Activated T-cell treated with anti-CD3 and anti-CD28 coated beads for 1 hour (primary cell): ENCODE measurements around the gene FAM222A.

Experiments
- DNase-seq: peaks from one replicate; pipeline ENCODE4 v3.0.0-alpha.2; 2020; ENCODE audit warnings: low read depth

Gene FAM222A

DNA sequence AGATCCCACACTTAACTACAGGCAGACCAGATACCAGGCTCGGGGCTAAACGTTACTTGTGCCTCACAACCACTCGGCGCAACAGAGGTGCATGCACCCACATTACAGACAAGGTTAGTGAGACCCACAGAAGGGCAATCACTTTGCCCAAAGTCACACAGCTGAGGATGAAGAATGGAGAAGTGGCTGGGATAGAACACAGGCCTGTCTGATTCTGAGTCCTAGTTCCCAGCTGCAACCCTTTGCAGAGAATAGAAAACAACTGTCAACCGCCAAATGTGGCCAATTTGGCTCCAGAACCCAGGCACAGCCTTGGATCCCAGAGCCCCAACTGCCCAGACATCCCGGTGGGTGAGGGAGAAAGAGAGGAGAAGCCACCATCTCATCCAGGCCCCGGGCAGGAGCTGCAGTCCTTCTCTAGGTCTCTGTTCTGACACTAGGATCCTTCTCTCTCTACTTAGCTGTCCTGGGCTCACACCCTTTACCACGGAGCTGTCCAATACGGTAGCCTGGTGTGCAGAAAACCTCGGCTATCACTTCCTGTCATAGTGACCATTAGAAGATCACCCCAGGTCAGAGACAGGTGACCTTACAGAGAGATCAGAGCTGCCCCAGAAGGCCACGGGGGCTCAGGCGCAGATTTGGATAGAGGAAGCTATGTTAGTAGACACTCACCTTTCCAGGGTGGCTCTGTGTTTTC is 59.1 kb downstream of the FAM222A start:
- DNase-seq = no peak

- DNase-seq = no peak
Observed at GRCh38 chr12:109773384-109774011, 59.9 kb downstream of the FAM222A start.

GRCh38 chr12:109775172-109775881 is 61.7 kb downstream of the FAM222A start:
- DNase-seq = peak; percentile 68

DNA sequence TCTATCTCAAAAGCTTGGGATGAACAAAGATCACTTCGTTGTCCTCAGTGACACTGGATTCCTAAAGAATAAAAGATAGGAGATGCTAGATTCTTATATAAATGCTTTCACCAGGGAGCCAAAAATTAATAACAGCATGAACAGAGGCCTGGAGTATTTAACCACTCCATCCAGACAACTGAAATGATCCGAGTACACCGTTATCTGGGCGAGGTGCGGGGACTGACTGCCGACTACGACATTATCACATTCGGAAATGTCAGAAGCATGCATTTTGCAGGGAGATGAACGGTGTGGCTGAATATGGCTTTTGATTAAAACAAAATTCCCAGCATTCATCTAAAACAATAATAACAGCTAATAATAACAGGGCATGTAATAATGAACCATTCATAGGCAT is 63.0 kb downstream of the FAM222A start:
- DNase-seq = no peak

DNA sequence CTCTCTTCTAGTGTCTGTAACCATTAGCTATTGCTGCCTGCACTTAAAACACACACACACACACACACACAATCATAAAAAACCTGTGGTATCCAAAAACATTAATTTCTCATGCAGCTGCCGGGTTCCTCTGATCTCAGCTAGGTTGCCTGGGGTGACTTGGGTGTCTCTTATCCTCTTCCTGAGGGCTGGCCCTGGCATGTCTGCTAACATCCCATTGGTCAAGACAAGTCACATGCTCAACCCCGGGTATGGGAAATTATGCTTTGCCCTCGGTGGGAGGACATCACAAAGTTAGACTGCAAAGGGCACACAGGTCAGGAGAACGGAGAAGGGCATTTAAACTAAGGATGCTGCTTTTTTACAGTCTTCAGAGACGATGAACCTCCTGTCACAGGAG is 63.9 kb downstream of the FAM222A start:
- DNase-seq = peak; percentile 9

GRCh38 chr12:109778684-109779083 is 65.1 kb downstream of the FAM222A start:
- DNase-seq = no peak

DNA sequence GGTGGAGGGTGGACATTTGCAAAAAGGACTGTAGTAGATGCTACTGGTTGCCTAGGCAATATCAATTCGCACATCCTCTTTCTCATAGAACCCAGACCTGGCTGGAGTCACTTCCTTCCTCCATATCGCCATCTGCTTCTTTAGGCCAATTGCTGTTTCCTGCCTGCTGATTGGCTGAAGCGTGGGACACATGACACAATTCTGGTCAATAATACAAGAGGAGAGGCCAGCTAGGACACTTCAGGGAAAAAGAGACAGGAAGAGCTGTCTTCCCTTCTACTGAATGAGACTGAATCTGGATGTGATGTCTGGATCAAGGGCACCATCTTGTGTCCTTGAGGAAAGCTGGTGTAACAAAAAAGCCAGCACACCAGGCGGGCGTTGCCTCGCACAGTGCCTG is 65.8 kb downstream of the FAM222A start:
- no peak for DNase-seq

DNA sequence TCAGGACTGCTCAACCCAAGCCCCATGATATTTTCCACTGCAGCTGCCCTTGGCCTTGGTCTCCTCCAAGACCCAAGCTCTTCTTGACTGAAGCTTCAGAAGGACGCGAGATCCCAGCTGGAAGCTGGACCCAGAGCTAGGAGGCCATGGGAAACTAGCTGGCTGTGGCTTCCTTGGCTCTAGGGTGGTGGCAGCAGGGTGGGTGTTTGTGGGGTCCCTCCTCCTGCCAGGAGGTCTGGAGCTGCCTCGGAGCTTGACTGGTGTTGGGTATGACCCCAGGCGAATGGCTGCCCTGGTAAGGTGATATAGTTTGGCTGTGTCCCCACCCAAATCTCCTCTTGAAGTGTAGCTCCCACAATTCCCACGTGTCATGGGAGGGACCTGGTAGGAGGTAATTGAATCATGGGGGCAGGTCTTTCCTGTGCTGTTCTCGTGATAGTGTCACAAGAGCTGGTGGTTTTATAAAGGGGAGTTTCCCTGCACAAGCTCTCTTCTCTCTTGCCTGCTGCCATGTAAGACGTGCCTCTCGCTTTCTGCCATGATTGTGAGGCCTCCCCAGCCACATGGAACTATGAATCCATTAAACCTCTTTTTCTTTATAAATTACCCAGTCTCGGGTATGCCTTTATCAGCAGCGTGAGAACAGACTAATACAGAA is 68.2 kb downstream of the FAM222A start:
- no peak for DNase-seq

GRCh38 chr12:109782326-109782703 is 68.7 kb downstream of the FAM222A start:
- DNase-seq = no peak

GRCh38 chr12:109783135-109783964 is 69.7 kb downstream of the FAM222A start:
- no peak for DNase-seq

- DNase-seq = no peak
Observed at GRCh38 chr12:109783965-109784244, 70.3 kb downstream of the FAM222A start.

DNA sequence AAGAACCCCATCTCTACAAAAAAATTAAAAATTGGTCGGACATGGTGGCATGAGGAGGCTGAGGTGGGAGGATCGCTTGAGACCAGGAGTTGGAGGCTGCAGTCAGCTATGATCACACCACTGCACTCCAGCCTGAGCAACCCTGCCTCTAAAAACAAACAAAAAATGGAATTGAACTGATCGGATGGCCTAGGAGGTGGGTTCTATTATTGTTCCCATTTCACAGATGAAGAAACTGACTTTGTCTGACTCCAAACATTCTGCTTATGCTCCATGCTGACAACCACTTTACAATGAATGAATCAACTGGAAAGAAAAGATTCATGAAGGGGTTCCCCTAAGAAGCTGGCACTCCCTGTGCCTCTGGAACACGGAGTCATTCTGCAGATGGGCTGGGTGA is 72.2 kb downstream of the FAM222A start:
- DNase-seq = no peak

DNA sequence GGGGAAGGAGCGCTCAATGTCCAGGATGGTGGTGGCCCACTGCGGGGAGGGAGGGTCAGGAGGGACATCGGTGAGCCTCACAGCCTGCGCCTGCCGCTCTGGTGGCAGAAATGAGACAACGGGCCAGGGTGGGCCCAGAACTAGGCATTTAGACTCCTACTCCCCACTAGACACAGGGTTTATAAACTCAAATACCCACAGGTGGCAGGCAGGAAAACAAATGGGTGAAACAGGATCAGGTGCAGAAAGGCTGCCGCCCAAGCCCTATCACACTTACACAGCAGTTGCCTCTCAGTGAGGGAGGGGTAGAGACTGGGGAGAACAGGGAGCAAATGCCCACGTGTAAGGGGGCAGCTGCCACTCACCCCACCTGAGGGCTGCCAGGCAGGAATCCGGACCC is 73.2 kb downstream of the FAM222A start:
- no peak for DNase-seq

DNA sequence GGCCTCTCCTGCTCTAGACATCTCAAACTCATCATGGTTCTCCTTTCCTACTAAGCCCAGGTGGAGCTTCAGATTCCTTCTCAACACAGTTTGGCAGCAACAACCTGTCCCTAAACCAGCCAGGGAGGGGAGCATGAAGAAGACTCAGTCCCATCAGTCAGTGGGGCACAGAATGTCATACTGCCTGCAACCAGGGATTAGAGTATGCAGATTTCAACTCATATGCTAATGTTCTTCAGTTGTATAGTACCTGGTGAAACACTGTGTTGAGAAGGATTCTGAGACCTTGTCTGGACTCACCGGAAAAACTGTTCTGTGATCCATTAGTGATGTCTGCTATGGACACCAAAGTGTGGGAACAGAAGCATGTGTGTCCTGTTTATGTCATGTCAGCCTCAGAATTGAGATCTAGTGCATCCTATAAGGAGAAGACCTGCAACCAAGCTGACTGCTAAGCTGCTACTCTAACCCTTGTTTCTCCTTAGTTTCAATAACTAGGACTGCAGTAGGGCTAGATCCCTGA is 76.0 kb downstream of the FAM222A start:
- no peak for DNase-seq

DNA sequence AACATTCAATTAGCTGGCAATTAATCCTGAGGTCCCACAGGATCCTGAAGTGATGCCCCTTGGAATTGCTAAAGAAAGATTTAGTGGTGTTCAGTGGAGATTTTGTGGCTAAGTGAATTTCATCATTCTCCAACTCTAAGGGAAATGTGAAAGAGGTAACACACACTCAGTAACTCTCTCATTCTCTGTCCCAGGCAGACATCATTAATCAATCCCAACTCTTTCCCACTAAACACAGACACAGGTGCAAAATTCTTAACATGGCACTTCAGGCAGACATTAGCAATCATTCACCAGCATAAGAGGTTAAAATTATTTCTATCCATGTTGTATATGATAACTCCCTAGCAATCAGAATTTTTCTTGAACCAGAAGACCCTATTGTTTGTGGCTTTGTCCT is 79.4 kb downstream of the FAM222A start:
- DNase-seq = no peak

- DNase-seq = no peak
Observed at GRCh38 chr12:109793411-109793810, 79.8 kb downstream of the FAM222A start.

DNA sequence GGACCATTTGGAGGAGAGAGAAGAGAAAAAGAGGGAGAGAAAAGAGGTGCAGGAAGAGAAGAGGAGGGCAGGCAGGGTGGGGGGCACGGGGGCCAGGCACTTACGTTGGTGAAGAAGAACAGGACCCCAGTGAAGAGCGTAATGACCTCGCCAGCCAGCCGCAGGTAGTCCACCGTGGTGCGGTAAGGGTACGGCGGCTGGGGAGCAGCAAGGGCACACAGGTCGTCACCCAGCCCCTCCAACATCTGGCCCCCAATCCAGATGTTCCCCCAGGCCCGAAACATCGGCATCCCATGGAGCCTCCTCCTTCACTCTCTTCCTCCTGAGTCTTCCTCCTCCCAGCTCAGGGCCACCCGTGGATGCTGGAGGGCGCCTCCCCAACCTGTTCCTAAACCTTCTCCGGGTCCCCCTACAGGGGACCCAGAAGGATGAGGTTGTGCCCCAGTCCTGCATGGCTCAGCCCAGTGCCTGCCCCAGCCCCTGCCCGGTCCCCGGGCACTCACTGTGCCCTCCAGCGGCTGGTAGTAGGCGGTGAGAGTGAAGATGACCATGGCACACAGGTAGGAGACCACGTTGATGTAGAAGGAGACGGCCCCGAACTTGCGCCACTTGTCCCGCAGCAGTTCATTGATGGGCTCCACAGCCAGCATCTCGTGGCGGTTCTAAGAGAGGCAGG is 80.3 kb downstream of the FAM222A start:
- no peak for DNase-seq

- DNase-seq = no peak
Observed at GRCh38 chr12:109795023-109795422, 81.4 kb downstream of the FAM222A start.

DNA sequence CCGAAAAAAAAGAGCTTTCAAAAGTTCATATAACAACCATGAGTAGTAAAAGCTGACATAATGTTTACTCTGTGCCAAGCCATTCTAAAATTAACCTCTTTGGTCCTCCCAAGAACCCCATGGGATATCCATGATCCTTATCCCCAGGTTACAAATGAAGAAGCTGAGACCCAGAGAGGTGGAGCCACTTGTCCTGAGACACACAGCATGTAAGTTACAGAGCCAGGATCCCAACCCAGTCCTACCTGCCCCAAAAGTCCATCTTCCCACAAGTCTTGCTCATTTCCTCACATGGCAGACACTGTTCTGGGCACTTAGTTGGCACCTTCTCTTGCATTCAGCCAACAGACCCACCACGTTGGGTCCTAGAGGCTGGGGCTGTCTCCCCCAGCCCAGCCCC is 82.4 kb downstream of the FAM222A start:
- DNase-seq = no peak

DNA sequence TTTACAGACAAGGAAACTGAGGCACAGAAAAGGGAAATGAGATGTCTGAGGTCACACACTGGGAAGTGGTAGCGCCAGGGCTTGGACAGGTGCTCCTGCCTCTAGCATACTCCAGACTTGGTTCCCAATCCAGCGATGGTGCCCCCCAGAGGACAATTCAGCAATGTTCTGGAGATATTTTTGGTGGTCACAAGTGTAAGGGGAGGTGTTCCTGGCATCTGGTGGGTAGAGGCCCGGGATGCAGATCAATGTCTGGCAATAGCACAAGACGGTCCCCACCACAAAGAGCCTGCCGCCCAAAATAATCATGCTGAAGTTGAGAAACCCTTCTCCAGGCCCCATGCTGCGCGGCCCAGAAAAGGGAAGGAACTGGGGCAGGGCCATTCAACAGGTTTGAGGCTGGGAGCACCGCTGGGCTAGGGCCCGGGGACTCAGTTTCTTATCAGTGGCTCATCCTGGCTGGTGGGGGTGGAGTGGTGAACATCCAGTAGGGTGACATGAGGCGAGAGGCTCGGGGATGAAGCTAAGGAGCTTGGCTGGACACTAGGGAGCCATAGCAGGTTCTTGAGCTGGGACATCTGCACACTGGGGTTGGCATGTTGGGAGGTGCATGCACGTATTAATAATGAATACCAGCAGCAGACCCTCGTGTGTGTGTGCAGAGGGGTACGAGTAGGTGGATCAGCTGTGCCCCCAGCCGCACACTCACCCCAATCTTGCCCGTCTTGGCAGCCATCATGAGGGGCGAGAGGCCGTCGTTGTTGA is 84.5 kb downstream of the FAM222A start:
- no peak for DNase-seq

DNA sequence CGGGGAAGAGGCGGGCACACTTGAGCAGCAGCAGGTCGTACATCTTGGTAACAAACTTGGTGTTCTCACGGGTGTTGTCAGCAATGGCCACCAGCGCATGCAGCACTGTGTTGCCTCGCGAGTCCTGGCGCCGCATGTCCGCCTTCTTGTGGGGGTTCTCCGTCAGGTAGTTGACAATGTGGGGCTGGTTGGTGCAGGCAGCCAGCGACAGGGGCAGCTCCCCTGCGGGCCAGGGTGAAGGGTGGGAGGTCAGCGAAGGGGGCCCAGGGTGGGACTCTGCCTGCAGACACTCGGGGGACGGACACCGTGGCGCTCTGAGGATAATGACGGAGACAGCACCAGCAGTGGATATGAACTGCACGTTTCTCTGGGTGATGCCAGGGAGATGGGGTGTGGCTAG is 85.1 kb downstream of the FAM222A start:
- no peak for DNase-seq
